GM12801 (cell line): ENCODE data around the gene FUBP3.

ENCODE experiments used
- CTCF ChIP-seq: IDR thresholded peaks from one replicate; pipeline ENCODE4 v1.5.1; 2011; ENCODE audit warnings: control low read depth; ENCODE audit not compliant: insufficient read length; ENCODE audit errors: extremely low read depth

Gene FUBP3

GRCh38 chr9:130629443-130630070, 50.2 kb downstream of the FUBP3 start:
- TF ChIP-seq CTCF: no peak

GRCh38 chr9:130630071-130630450, 50.7 kb downstream of the FUBP3 start:
- TF ChIP-seq CTCF: no peak

GRCh38 chr9:130630506-130631330, 51.3 kb downstream of the FUBP3 start:
- no peak for TF ChIP-seq CTCF

- no peak for TF ChIP-seq CTCF
Observed at GRCh38 chr9:130631331-130632080, 52.1 kb downstream of the FUBP3 start.

GRCh38 chr9:130632081-130632710, 52.8 kb downstream of the FUBP3 start:
- no peak for TF ChIP-seq CTCF

- TF ChIP-seq CTCF: no peak
Observed at GRCh38 chr9:130632841-130633240, 53.5 kb downstream of the FUBP3 start.
